ENCODE results near the gene KIRREL2. TPM values are rescaled to one million over a fixed set of nuclear protein-coding genes. Genes with fewer than 3 reads are reported as not detected.
"Not testable (repeated sequence)": the region's sequence is repeated elsewhere in the genome, so short reads cannot be mapped to it uniquely, and the experiment has no call there.

KIRREL2 gene
- polyA plus RNA-seq, 3 donors = 9.5 to 12.0 (median 9.6) TPM

DNA sequence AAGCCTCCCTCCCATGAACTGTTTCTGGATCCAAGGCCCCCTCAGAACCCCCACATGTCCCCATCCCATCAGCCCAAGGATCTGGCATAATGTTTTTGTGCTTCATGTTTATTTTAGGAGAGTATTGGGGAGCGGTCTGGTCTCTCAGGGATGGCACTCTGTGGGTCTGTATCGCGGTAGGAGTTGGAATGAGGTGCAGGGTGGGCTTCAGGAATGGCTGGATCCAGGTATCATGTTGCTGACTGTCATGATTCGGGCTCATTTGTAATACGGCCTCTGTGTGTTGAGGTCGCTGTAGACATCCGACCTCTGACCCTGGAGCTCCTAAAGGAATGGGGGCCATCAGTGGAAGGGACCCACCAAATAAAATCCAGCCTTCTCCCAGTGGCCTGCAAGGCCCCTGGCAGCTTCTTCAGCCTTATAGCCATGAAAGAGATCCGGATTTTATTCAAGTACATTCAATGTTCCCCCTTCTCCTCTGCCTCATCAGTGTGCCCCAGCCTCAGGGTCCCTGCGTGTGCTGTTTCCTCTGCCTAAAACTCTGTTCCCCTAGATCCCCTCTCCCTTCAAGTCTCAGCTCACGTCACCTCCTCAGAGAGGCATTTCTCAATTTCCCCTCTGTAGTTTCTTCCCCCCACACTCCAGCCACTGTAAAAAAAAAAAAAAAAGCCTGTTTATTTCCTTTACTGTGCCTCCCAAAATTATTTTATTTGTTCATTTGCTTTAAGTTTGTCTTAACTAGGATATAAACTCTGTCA, 47.8 kb downstream of the KIRREL2 start:
- DNase-seq (ENCODE audit: extremely low read depth in 1 of 11, low read depth in 9 of 11, low spot score in 4 of 11) = no peak

GRCh38 chr19:35905178-35905727, 48.5 kb downstream of the KIRREL2 start:
- no peak for DNase-seq (ENCODE audit: extremely low read depth in 1 of 11, low read depth in 9 of 11, low spot score in 4 of 11)

- DNase-seq (ENCODE audit: extremely low read depth in 1 of 11, low read depth in 9 of 11, low spot score in 4 of 11) = no peak
Measured at GRCh38 chr19:35907377-35907745, 50.6 kb downstream of the KIRREL2 start.

DNA sequence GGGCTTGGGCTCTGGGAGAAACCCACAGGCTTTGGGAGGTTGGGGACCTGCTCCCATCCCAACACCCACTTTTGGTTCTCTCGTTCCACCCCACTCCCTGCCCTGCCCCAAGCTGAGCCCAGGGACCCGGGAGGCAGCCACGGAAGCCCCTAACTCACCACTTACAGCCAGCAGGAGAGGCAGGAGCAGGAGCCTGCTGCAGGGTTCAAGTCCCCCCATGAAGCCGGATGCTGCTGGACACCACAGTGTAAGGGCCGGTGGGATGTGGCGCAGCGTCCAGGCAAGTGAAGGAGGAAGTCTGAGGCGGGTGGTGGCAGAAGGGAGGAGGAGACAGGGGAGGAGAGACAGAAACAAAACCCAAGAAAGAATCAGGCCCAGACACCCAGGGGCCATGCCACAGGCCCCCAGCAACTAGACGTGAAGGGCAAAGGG, 51.3 kb downstream of the KIRREL2 start, which contains the start of gene TYROBP:
TSS of gene TYROBP (minus strand) at position 286 of the 432 bp plus-strand sequence. CDS start at position 219, 67 bp downstream.
- no peak for DNase-seq (ENCODE audit: extremely low read depth in 1 of 11, low read depth in 9 of 11, low spot score in 4 of 11)

DNA sequence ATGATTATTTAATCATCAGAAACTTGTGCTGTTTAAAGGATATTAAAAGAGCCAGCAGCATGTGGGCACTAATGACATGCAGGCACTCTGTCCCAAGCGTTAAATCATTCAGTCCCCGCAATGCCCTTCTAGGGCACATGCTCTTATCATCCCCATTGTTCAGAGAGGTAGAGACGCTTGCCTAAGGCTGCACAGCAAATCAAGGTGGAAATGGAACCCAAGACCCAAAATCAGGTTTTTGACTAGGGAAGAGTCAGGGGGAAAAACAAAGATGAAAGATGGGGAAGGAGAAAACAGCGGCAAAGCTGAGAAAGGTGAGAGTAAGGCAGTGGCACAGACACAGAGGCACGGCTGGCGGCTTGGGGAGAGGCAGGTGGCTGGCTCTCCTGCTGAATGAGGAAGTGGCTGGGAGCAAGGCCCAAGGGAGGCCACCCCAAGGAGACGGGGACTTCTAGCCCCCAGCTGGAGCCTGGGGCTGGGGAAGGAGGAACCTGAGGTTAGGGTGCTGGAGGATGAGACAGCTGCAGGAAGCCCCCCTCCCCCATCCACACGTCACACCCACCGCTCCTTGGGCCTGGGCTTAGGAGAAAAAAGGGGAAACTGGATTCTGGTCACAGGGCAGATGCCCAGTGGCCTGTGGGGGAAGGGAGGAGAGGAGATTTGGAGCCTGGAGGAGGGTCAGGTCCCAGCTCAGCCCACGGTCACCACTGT, 52.4 kb downstream of the KIRREL2 start:
- DNase-seq (ENCODE audit: extremely low read depth in 1 of 11, low read depth in 9 of 11, low spot score in 4 of 11) = no peak

- no peak for DNase-seq (ENCODE audit: extremely low read depth in 1 of 11, low read depth in 9 of 11, low spot score in 4 of 11)
Measured at GRCh38 chr19:35909684-35910035, 52.9 kb downstream of the KIRREL2 start.

DNA sequence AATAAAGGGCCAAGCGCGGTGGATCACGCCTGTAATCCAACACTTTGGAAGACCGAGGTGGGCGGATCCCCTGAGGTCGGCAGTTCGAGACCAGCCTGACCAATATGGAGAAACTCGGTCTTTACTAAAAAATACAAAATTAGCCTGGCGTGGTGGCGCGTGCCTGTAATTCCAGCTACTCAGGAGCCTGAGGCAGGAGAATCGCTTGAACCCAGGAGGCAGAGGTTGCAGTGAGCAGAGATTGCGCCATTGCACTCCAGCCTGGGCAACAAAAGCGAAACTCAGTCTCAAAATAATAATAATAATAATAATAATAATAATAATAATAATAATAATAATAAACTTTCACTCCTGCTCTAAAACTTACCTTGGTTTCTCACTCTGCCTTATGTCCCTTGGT, 53.6 kb downstream of the KIRREL2 start:
- not testable (repeated sequence) for DNase-seq (ENCODE audit: extremely low read depth in 1 of 11, low read depth in 9 of 11, low spot score in 4 of 11)

GRCh38 chr19:35911173-35911572, 54.5 kb downstream of the KIRREL2 start:
- DNase-seq (ENCODE audit: extremely low read depth in 1 of 11, low read depth in 9 of 11, low spot score in 4 of 11) = no peak

GRCh38 chr19:35911790-35912189, 55.1 kb downstream of the KIRREL2 start:
- DNase-seq (ENCODE audit: extremely low read depth in 1 of 11, low read depth in 9 of 11, low spot score in 4 of 11) = no peak

- no peak for DNase-seq (ENCODE audit: extremely low read depth in 1 of 11, low read depth in 9 of 11, low spot score in 4 of 11)
Measured at GRCh38 chr19:35913589-35913988, 56.9 kb downstream of the KIRREL2 start.

DNA sequence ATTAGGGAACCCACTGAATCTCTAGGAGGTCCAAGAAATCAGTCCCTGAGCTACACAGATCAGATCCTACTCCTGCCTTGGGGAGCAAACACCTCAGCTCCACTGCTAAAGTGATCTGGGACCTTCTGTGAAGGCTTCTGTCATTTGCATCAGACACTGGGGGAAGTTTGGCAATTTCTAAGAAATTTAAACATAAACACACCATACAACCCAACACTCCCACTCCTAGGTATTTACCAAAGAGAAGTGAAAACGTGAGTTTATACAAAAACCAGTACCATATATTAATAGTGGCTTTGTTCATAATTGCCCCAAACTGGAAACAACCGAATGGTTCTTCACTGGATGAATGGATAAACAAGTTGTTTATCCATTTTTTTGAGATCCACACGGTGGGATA, 58.7 kb downstream of the KIRREL2 start:
- DNase-seq (ENCODE audit: extremely low read depth in 1 of 11, low read depth in 9 of 11, low spot score in 4 of 11) = no peak

Other genes starting within 250 kb of the KIRREL2 start
- gene HAUS5, start 244.2 kb upstream of the KIRREL2 start, polyA plus RNA-seq (ENCODE audit: insufficient read length in 3 of 3) = 10 to 100 TPM; 24.0 to 30.8 (median 28.4) TPM
- 10 to 100 TPM; 48.2 to 83.4 (median 69.0) TPM for gene RBM42, start 227.9 kb upstream of the KIRREL2 start, polyA plus RNA-seq (ENCODE audit: insufficient read length in 3 of 3)
- gene ETV2, start 215.2 kb upstream of the KIRREL2 start, polyA plus RNA-seq (ENCODE audit: insufficient read length in 3 of 3) = 1 to 10 TPM; 1.6 to 2.6 (median 2.0) TPM
- 100 to 1,000 TPM; 284 to 381 (median 334) TPM for gene COX6B1, start 208.6 kb upstream of the KIRREL2 start, polyA plus RNA-seq (ENCODE audit: insufficient read length in 3 of 3)
- gene UPK1A, start 190.4 kb upstream of the KIRREL2 start, polyA plus RNA-seq (ENCODE audit: insufficient read length in 3 of 3) = 1 to 10 TPM; 5.1 to 7.6 (median 6.0) TPM
- gene ZBTB32, start 152.4 kb upstream of the KIRREL2 start, polyA plus RNA-seq (ENCODE audit: insufficient read length in 3 of 3) = under 1 TPM; 0.20 to 0.98 (median 0.40) TPM
- 10 to 100 TPM; 31.2 to 39.1 (median 37.6) TPM for gene KMT2B, start 138.9 kb upstream of the KIRREL2 start, polyA plus RNA-seq (ENCODE audit: insufficient read length in 3 of 3)
- gene IGFLR1, start 114.5 kb upstream of the KIRREL2 start, polyA plus RNA-seq (ENCODE audit: insufficient read length in 3 of 3) = 1 to 10 TPM; 3.3 to 5.6 (median 5.1) TPM
- gene U2AF1L4, start 111.5 kb upstream of the KIRREL2 start, polyA plus RNA-seq (ENCODE audit: insufficient read length in 3 of 3) = 10 to 100 TPM; 12.8 to 19.3 (median 19.0) TPM
- 10 to 100 TPM; 59.6 to 66.5 (median 65.4) TPM for gene PSENEN, start 111.3 kb upstream of the KIRREL2 start, polyA plus RNA-seq (ENCODE audit: insufficient read length in 3 of 3)
- gene LIN37, start 108.3 kb upstream of the KIRREL2 start, polyA plus RNA-seq (ENCODE audit: insufficient read length in 3 of 3) = 10 to 100 TPM; 12.5 to 12.9 (median 12.6) TPM
- gene HSPB6, start 99.9 kb upstream of the KIRREL2 start, polyA plus RNA-seq (ENCODE audit: insufficient read length in 3 of 3) = 10 to 100 TPM; 18.4 to 27.8 (median 22.7) TPM
- 10 to 100 TPM; 14.5 to 23.7 (median 16.3) TPM for gene PROSER3, start 98.7 kb upstream of the KIRREL2 start, polyA plus RNA-seq (ENCODE audit: insufficient read length in 3 of 3)
- 10 to 100 TPM; 17.7 to 45.7 (median 33.6) TPM for gene ARHGAP33, start 81.3 kb upstream of the KIRREL2 start, polyA plus RNA-seq (ENCODE audit: insufficient read length in 3 of 3)
- 10 to 100 TPM; 28.7 to 50.1 (median 42.4) TPM for gene PRODH2, start 44.1 kb upstream of the KIRREL2 start, polyA plus RNA-seq (ENCODE audit: insufficient read length in 3 of 3)
- gene NPHS1, start 4.4 kb upstream of the KIRREL2 start, polyA plus RNA-seq (ENCODE audit: insufficient read length in 3 of 3) = 100 to 1,000 TPM; 138 to 184 (median 158) TPM
- gene APLP1, start 11.7 kb downstream of the KIRREL2 start, polyA plus RNA-seq (ENCODE audit: insufficient read length in 3 of 3) = 10 to 100 TPM; 24.2 to 27.4 (median 27.3) TPM
- gene NFKBID, start 43.6 kb downstream of the KIRREL2 start, polyA plus RNA-seq (ENCODE audit: insufficient read length in 3 of 3) = 1 to 10 TPM; 2.4 to 5.9 (median 3.6) TPM
- gene HCST, start 45.6 kb downstream of the KIRREL2 start, polyA plus RNA-seq (ENCODE audit: insufficient read length in 3 of 3) = 1 to 10 TPM; 3.3 to 5.4 (median 5.3) TPM
- 10 to 100 TPM in 2 of 3 donors, 1 to 10 TPM in 1; 9.0 to 14.3 (median 11.9) TPM for gene TYROBP, start 51.4 kb downstream of the KIRREL2 start, polyA plus RNA-seq (ENCODE audit: insufficient read length in 3 of 3)
- gene LRFN3, start 79.5 kb downstream of the KIRREL2 start, polyA plus RNA-seq (ENCODE audit: insufficient read length in 3 of 3) = 10 to 100 TPM in 2 of 3 donors, 1 to 10 TPM in 1; 8.2 to 13.9 (median 13.3) TPM
- gene SDHAF1, start 138.3 kb downstream of the KIRREL2 start, polyA plus RNA-seq (ENCODE audit: insufficient read length in 3 of 3) = 10 to 100 TPM; 10.6 to 15.7 (median 15.3) TPM
- gene SYNE4, start 151.9 kb downstream of the KIRREL2 start, polyA plus RNA-seq (ENCODE audit: insufficient read length in 3 of 3) = 10 to 100 TPM in 2 of 3 donors, 1 to 10 TPM in 1; 9.8 to 16.4 (median 11.8) TPM
- gene ALKBH6, start 157.3 kb downstream of the KIRREL2 start, polyA plus RNA-seq (ENCODE audit: insufficient read length in 3 of 3) = 10 to 100 TPM; 14.0 to 15.8 (median 15.4) TPM
- 10 to 100 TPM; 51.9 to 54.0 (median 53.7) TPM for gene CLIP3, start 176.0 kb downstream of the KIRREL2 start, polyA plus RNA-seq (ENCODE audit: insufficient read length in 3 of 3)
- gene THAP8, start 197.4 kb downstream of the KIRREL2 start, polyA plus RNA-seq (ENCODE audit: insufficient read length in 3 of 3) = 10 to 100 TPM in 2 of 3 donors, 1 to 10 TPM in 1; 9.0 to 14.8 (median 13.9) TPM
- 1 to 10 TPM; 4.4 to 6.2 (median 5.0) TPM for gene WDR62, start 198.0 kb downstream of the KIRREL2 start, polyA plus RNA-seq (ENCODE audit: insufficient read length in 3 of 3)